ENCODE results near the gene STK39.

Gene STK39

GRCh38 chr2:168137510-168138180 lies 109.8 kb downstream of the STK39 start:
- no peak for TF ChIP-seq CTCF (IDR thresholded peaks at IDR 0.05)

- TF ChIP-seq CTCF (IDR thresholded peaks at IDR 0.05): peak; percentile 52
Measured at GRCh38 chr2:168136392-168136977, 110.9 kb downstream of the STK39 start.

GRCh38 chr2:168135630-168136029 lies 111.8 kb downstream of the STK39 start:
- TF ChIP-seq CTCF (IDR thresholded peaks at IDR 0.05): no peak

DNA sequence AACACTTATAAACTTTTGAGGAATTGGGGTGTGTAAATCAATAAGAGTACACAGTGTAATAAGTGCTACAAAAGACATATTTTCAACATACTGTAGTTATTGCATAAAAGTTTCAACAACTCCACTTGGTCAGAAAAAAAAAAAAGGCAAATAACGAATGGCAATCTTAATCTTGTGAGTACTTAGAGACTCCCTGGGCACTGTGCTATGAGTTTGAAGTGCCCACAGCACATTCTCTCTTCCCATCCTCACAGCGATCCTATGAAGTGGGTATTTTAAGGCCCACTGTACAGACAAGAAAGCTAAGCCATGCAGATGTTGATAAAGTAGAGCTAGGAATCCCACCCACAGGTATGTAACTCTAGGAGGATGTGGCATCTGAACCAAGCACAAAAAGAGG lies 112.3 kb downstream of the STK39 start:
- no peak for TF ChIP-seq CTCF (IDR thresholded peaks at IDR 0.05)

GRCh38 chr2:168134485-168134884 lies 112.9 kb downstream of the STK39 start:
- TF ChIP-seq CTCF (IDR thresholded peaks at IDR 0.05): no peak

DNA sequence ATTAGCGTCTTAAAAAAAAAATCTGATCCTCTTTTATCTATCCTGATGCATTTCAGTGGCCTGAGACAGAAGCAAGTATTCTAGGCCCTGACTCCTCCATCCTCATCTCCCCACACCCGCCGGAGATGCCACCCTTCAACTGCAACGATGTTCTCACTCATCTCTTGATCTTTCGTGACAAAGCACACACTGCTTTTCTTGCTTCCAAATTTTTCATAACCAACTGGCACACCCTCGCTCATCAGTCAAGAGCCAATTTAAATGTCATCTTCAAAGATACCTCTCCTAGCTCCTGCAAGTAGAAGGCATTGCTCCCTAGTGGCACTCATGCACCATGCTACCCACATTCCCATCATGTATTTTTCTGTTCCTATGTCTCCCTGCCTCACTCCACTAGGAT lies 115.0 kb downstream of the STK39 start:
- TF ChIP-seq CTCF (IDR thresholded peaks at IDR 0.05): no peak

- no peak for TF ChIP-seq CTCF (IDR thresholded peaks at IDR 0.05)
Measured at GRCh38 chr2:168130346-168130745, 117.0 kb downstream of the STK39 start.
